GM12801 (cell line): ENCODE results near the gene MEGF6.

Source experiments
- TF ChIP-seq, protein P1 (sequence below): IDR thresholded peaks from one replicate; pipeline ENCODE4 v1.5.1; 2011; ENCODE audit warnings: control low read depth; ENCODE audit not compliant: insufficient read length; ENCODE audit errors: extremely low read depth

MEGF6 gene

DNA sequence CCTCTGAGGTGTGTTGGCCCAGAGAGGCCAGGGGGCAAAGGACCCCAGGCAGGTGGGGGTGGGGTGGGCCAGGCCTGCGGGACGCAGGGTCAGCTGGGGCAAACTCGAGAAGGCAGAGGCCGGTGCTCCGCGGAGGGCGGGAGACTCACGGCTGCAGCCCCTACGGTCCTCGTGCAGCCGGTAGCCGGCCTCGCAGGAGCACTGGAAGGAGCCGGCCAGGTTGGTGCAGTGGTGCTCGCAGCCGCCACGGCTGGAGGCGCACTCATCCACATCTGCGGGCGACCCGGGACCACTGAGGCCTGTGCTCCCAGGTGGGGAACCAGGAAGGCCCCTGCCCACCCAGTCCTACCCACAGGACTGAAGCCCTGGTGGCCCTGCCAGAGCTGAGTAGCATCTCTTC lies 101.6 kb downstream of the MEGF6 start:
- TF ChIP-seq, protein P1, sequence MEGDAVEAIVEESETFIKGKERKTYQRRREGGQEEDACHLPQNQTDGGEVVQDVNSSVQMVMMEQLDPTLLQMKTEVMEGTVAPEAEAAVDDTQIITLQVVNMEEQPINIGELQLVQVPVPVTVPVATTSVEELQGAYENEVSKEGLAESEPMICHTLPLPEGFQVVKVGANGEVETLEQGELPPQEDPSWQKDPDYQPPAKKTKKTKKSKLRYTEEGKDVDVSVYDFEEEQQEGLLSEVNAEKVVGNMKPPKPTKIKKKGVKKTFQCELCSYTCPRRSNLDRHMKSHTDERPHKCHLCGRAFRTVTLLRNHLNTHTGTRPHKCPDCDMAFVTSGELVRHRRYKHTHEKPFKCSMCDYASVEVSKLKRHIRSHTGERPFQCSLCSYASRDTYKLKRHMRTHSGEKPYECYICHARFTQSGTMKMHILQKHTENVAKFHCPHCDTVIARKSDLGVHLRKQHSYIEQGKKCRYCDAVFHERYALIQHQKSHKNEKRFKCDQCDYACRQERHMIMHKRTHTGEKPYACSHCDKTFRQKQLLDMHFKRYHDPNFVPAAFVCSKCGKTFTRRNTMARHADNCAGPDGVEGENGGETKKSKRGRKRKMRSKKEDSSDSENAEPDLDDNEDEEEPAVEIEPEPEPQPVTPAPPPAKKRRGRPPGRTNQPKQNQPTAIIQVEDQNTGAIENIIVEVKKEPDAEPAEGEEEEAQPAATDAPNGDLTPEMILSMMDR: no peak

DNA sequence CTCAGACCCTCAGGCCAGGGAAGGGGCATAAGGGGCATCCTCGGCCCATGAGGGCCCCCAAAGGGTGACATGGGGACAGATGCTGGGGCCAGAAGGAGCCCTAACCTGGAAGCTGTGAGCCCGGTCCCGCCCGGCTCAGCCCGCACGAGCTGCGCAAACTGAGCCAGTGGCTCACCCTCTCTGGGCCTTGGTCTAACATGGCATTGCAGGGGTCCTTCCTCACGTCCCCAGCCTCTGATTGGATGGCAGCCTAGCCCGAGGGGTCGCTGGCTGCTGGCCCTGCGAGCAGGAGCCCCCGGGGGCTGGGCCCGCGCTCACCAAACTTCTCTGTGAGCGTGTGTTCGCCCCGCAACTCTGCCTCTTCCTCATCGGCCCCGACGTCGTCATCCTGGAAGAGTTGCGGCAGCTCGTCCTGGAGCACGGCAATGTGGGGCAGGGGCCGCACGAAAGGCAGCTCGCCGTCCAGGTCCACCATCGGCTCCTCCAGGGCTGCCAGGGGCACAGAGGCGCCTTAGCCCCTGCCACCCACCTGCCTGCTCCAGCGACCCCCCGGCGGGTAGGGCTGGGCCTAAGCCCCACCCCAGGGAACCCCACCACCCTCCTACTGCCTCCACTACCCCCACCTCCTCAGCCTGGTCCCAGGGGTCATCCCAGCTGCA lies 102.4 kb downstream of the MEGF6 start:
- TF ChIP-seq, protein P1: no peak

DNA sequence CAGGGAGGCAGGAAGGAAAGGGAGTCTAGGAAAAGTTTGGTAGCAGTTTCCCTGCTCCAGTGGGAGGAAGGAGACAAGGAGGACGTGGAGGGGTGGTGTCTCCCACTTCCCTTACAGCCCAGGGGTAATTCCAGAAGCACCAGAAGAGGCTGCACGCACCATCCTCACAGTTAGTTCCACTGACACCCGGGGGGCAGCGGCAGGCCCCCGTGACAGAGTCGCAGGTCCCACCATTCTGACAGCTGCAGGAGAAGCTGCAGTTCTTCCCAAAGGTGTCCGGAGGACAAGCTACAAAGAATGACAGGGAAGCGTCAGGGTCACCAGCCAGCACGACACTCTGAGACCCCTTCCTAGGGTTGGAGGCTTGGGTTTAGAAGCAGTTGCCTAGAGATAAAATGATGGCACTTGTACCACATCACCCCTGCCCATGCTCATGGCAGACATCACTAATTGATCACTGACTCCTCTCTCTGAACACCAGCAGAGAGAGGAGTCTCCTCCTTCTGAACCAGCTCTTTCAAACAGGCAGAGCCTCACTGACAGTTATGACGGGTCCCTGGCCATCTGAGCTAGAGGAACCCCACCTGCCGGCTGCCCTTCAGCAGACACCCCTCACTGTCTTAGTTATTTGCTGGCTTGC lies 103.6 kb downstream of the MEGF6 start:
- TF ChIP-seq, protein P1: no peak

DNA sequence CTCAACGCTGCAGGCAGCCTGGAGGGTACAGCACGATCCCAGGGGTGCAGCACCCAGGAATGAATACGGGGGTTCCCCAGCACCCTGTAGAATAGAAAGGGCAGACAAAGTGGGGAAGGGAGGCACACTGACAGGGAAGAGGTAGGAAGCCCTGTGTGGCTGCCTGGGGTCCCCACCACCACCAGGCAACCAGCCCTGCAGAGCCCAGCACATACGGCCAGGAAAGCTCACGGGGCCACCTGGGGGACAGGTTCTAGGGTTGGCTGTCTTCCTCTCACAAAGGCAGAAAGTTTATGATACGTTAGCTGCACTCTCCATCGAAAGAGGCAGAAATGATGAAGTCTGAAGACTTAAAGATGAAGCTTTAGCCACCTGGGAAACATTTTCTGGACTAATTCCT lies 104.4 kb downstream of the MEGF6 start:
- TF ChIP-seq, protein P1: no peak

DNA sequence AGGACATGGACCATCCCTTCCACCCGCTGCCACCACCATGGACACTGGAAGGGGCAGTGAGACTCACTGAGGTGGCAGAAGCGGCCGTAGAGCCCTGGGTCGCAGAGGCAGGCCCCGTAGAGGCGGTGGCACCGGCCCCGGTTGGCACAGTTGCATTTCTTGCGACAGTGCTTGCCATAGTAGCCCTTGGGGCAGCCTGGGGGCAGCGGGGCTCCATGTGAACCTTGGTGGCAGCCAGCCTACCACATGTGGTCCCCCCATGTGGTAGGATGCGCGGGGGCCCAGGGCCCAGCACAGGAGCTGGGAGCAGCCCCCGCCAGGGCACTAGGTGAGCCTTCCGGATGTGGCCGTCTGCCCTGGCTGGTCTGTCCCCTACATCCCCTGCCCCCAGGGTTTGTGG lies 105.3 kb downstream of the MEGF6 start:
- TF ChIP-seq, protein P1: no peak

DNA sequence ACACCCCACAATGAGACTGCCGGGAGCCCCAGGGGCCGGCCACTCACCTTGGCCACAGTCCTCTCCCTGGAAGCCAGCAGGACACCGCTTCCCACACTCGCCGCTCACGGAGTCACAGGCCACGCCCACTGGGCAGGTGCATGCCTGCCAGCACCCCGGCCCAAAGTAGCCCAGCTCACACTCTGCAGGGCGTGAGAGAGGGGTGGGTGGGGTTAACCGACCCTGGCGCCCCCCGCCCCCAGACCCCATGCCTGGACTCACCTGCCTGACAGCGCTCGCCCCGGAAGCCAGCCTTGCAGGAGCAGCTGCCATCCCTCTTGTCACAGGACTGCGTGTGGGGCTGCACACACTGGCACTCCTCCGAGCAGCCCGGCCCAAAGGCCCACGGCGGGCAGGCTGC lies 106.1 kb downstream of the MEGF6 start:
- TF ChIP-seq, protein P1: no peak

DNA sequence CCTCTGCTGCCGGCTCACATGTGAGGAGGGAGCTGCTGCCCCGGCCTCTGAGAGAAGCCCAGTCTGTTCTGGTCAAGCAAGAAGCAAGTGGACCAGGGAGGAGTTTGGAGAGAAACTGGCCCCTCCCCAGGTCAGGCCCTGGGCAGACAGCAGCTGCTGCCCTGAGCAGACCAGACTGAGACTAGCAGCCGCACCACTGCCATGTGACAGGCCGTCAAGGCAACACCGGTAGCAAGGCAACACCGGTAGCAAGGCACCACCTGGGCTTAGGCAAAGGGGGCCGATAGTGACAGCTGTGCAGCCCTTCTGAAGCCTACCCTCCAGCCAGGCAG lies 106.5 kb downstream of the MEGF6 start:
- TF ChIP-seq, protein P1: no peak
